Measurements from ENCODE around the gene CCIN.
"Not testable (repeated sequence)": the region's sequence is repeated elsewhere in the genome, so short reads cannot be mapped to it uniquely, and the experiment has no call there.

The CCIN gene

DNA sequence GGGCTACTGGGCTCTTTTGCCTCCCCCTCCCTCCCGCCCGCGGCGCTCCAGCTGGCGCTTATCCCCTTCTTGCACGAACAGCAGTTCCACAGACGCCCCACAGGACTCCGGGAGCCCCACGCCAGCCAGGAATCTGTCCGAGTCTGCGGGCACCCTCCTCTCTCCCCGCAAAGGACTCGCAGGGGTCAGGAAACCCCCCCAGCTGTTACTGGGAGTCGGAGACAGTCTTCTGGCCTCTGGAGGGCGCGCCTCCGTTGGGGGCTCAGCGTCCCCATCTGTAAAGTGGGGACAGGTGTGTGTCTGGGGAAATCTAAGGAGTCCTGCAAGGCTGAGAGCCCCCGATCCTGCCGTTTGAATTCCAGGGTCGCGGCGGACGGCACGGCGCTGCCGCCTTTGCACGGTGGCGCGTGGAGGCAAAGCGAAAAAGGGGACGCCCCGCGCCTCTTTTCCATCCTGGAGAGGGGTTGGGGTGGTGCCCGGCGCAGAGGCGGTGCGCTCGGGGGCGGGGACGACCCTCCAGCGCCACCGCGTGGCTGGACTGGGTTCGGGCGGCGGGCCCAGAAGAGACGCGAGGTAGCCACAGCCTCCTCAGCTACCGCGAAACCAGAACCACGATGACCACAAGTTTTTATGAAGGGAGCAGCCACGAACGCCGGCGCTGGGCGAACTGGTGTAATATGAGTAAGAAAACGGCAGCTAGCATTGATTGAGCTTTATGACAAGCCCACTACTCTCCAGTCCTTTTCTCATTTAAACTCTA lies 2.8 kb upstream of the CCIN start:
- peak; percentile 85 for DNase-seq (ENCODE audit: low read depth)
- H3K4me3 ChIP-seq (ENCODE audit: low read length), result peak overlapping the region; percentile 69
- TF ChIP-seq, protein P1, sequence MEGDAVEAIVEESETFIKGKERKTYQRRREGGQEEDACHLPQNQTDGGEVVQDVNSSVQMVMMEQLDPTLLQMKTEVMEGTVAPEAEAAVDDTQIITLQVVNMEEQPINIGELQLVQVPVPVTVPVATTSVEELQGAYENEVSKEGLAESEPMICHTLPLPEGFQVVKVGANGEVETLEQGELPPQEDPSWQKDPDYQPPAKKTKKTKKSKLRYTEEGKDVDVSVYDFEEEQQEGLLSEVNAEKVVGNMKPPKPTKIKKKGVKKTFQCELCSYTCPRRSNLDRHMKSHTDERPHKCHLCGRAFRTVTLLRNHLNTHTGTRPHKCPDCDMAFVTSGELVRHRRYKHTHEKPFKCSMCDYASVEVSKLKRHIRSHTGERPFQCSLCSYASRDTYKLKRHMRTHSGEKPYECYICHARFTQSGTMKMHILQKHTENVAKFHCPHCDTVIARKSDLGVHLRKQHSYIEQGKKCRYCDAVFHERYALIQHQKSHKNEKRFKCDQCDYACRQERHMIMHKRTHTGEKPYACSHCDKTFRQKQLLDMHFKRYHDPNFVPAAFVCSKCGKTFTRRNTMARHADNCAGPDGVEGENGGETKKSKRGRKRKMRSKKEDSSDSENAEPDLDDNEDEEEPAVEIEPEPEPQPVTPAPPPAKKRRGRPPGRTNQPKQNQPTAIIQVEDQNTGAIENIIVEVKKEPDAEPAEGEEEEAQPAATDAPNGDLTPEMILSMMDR (conservative IDR thresholded peaks at IDR 0.05; ENCODE audit: low read length), result peak; percentile 64

DNA sequence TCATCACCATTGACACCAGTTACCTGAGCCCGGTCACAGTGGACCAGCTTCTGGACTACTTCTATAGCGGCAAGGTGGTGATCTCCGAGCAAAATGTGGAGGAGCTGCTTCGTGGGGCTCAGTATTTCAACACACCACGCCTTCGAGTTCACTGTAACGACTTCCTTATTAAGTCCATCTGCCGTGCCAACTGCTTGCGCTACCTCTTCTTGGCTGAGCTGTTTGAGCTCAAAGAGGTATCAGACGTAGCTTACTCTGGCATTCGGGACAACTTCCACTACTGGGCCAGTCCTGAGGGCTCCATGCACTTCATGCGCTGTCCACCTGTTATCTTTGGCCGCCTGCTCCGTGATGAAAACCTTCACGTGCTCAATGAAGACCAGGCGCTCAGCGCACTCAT lies 520 bp downstream of the CCIN start:
- no peak overlapping the region for H3K4me3 ChIP-seq (ENCODE audit: low read length)
- no peak for DNase-seq (ENCODE audit: low read depth)
- TF ChIP-seq, protein P1 (conservative IDR thresholded peaks at IDR 0.05; ENCODE audit: low read length), result no peak

DNA sequence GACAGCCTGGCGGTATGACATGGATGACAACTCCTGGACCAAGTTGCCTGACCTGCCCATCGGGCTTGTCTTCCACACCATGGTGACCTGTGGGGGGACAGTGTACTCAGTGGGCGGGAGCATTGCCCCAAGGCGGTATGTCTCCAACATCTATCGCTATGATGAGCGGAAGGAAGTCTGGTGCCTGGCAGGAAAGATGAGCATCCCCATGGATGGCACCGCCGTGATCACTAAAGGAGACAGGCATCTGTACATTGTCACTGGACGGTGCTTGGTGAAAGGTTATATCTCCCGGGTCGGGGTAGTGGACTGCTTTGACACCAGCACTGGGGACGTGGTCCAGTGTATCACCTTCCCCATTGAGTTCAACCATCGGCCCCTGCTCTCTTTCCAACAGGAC lies 1.3 kb downstream of the CCIN start:
- no peak overlapping the region for H3K4me3 ChIP-seq (ENCODE audit: low read length)
- no peak for DNase-seq (ENCODE audit: low read depth)
- TF ChIP-seq, protein P1 (conservative IDR thresholded peaks at IDR 0.05; ENCODE audit: low read length), result no peak

DNA sequence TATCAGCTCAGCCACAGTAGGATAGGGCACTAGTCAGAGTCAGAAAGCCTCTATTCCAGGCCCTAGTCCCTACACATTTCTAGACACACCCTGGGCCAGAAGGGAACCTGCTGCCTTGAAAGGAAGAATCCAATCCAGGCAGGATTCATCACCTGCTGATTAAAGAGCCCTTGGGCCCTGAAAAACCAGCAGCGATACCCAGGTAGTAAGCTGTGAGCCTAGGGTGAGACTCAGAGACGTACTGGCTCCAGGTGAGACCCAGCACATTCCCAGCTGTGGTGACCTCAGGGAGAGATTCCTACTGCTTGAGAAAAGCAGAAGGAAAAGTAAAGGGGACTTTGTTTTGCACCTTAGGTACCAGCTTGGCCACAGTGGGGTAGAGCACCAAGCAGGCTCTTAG lies 4.7 kb downstream of the CCIN start:
- DNase-seq (ENCODE audit: low read depth), result no peak
- TF ChIP-seq, protein P1 (conservative IDR thresholded peaks at IDR 0.05; ENCODE audit: low read length), result no peak
- no peak overlapping the region for H3K4me3 ChIP-seq (ENCODE audit: low read length)

DNA sequence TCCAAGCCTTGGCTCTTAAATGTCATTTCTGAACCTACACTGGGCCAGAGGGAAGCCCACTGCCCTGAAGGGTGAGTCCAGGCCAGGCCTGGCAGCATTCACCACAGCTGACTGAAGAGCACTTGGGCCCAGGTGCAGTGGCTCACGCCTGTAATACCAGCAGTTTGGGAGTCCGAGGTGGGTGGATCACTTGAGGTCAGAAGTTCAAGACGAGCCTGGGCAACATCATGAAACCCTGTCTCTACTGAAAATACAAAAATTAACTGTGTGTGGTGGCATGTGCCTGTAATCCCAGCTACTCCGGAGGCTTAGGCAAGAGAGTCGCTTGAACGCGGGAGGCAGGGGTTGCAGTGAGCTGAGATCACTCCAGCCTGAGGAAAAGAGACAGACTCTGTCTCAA lies 5.1 kb downstream of the CCIN start:
- DNase-seq (ENCODE audit: low read depth), result no peak
- TF ChIP-seq, protein P1 (conservative IDR thresholded peaks at IDR 0.05; ENCODE audit: low read length), result no peak
- H3K4me3 ChIP-seq (ENCODE audit: low read length), result no peak overlapping the region

DNA sequence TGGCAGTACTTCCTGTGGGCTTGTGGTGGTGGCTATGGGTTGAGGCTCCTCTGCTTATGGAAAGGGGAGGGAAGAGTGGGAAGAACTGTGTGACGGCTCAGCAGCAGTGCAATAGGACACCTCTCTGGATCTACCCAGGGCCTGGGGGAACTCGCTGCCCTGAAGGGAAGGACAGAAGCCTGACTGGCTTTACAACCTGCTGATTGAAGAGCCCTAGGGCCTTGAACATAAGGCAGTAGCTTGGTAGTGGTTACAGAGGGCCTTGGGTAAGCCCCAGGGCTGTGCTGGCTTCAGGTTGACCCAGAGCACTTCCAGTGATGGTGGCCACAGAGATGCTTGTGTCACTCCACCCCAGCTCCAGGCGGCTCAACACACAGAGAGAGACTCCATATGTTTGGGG lies 5.5 kb downstream of the CCIN start:
- DNase-seq (ENCODE audit: low read depth), result no peak
- TF ChIP-seq, protein P1 (conservative IDR thresholded peaks at IDR 0.05; ENCODE audit: low read length), result no peak
- H3K4me3 ChIP-seq (ENCODE audit: low read length), result no peak overlapping the region

DNA sequence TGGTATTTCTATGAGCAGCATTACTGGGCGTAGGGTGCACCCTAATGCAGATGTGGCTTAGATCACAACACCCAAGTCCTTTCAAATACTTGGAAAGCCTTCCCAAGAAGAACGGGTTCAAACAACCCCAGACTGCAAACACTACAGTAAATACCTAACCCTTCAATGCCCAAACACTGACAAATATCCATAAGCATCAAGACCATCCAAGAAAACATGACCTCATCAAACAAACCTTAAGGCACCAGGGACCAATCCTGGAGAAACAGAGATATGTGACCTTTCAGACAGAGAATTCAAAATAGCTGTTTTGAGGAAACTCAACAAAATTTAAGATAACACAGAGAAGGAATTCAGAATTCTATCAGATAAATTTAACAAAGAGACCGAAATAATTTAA lies 6.0 kb downstream of the CCIN start:
- H3K4me3 ChIP-seq (ENCODE audit: low read length); DNase-seq (ENCODE audit: low read depth): not testable (repeated sequence)

DNA sequence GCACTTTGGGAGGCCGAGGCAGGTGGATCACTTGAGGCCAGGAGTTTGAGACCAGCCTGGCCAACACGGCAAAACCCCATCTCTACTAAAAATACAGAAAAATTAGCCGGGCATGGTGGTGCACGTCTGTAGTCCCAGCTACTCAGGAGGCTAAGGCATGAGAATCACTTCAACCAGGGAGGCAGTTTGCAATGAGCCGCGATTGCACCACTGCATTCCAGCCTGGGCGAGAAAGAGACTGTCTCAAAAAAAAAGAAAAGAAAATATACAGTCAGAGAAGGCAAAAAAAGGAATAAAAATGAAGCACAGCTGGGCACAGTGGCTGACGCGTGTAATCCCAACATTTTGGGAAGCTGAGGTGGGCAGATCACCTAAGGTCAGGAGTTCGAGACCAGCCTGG lies 7.3 kb downstream of the CCIN start:
- DNase-seq (ENCODE audit: low read depth); H3K4me3 ChIP-seq (ENCODE audit: low read length): not testable (repeated sequence)
